ENCODE measurements around the gene MYO5B. TPM values are rescaled to one million over a fixed set of nuclear protein-coding genes. Genes with fewer than 3 reads are reported as not detected.

The MYO5B gene
- total RNA-seq, 1 donor from 2014 or later, result under 0.01 TPM

- DNase-seq (ENCODE audit: low read depth in 2 of 2), result no peak
Observed at GRCh38 chr18:50073319-50073718, 121.6 kb downstream of the MYO5B start.

GRCh38 chr18:50072146-50072545 lies 122.8 kb downstream of the MYO5B start:
- DNase-seq (ENCODE audit: low read depth in 2 of 2), result no peak

- DNase-seq (ENCODE audit: low read depth in 2 of 2), result no peak
Observed at GRCh38 chr18:50071397-50071796, 123.5 kb downstream of the MYO5B start.

- no peak for DNase-seq (ENCODE audit: low read depth in 2 of 2)
Observed at GRCh38 chr18:50069422-50069821, 125.5 kb downstream of the MYO5B start.

- DNase-seq (ENCODE audit: low read depth in 2 of 2), result no peak
Observed at GRCh38 chr18:50065527-50065926, 129.4 kb downstream of the MYO5B start.

- no peak for DNase-seq (ENCODE audit: low read depth in 2 of 2)
Observed at GRCh38 chr18:50065039-50065438, 129.9 kb downstream of the MYO5B start.

GRCh38 chr18:50061876-50062517 lies 132.9 kb downstream of the MYO5B start:
- DNase-seq (ENCODE audit: low read depth in 2 of 2), result no peak

- no peak for DNase-seq (ENCODE audit: low read depth in 2 of 2)
Observed at GRCh38 chr18:50060822-50061221, 134.1 kb downstream of the MYO5B start.

- no peak for DNase-seq (ENCODE audit: low read depth in 2 of 2)
Observed at GRCh38 chr18:50058731-50059130, 136.2 kb downstream of the MYO5B start.

GRCh38 chr18:50057009-50057408 lies 137.9 kb downstream of the MYO5B start:
- no peak for DNase-seq (ENCODE audit: low read depth in 2 of 2)

- DNase-seq (ENCODE audit: low read depth in 2 of 2), result no peak
Observed at GRCh38 chr18:50056185-50056584, 138.8 kb downstream of the MYO5B start.

GRCh38 chr18:50055488-50055887 lies 139.5 kb downstream of the MYO5B start:
- no peak for DNase-seq (ENCODE audit: low read depth in 2 of 2)

- DNase-seq (ENCODE audit: low read depth in 2 of 2), result no peak
Observed at GRCh38 chr18:50053111-50053510, 141.8 kb downstream of the MYO5B start.

- no peak for DNase-seq (ENCODE audit: low read depth in 2 of 2)
Observed at GRCh38 chr18:50051288-50051687, 143.7 kb downstream of the MYO5B start.

GRCh38 chr18:50045126-50045525 lies 149.8 kb downstream of the MYO5B start:
- no peak for DNase-seq (ENCODE audit: low read depth in 2 of 2)

GRCh38 chr18:50044402-50044801 lies 150.5 kb downstream of the MYO5B start:
- no peak for DNase-seq (ENCODE audit: low read depth in 2 of 2)

GRCh38 chr18:50042611-50043010 lies 152.3 kb downstream of the MYO5B start:
- DNase-seq (ENCODE audit: low read depth in 2 of 2), result no peak

- DNase-seq (ENCODE audit: low read depth in 2 of 2), result no peak
Observed at GRCh38 chr18:50039746-50040145, 155.2 kb downstream of the MYO5B start.

- peak; percentile 51 to 81 for DNase-seq (ENCODE audit: low read depth in 2 of 2)
Observed at GRCh38 chr18:50038448-50038847, 156.5 kb downstream of the MYO5B start.

GRCh38 chr18:50034029-50034428 lies 160.9 kb downstream of the MYO5B start:
- DNase-seq (ENCODE audit: low read depth in 2 of 2), result no peak

GRCh38 chr18:50033004-50033403 lies 161.9 kb downstream of the MYO5B start:
- DNase-seq (ENCODE audit: low read depth in 2 of 2), result no peak

- DNase-seq (ENCODE audit: low read depth in 2 of 2), result no peak
Observed at GRCh38 chr18:50030146-50030545, 164.8 kb downstream of the MYO5B start.

- DNase-seq (ENCODE audit: low read depth in 2 of 2), result no peak
Observed at GRCh38 chr18:50027996-50028395, 167.0 kb downstream of the MYO5B start.

- no peak for DNase-seq (ENCODE audit: low read depth in 2 of 2)
Observed at GRCh38 chr18:50024466-50024865, 170.5 kb downstream of the MYO5B start.
